Stimulated activated CD8-positive, alpha-beta memory T cell treated with anti-CD3 and anti-CD28 coated beads, Interleukin-7, amount 100 ng/mL, for 1 hour (primary cell): ENCODE results near the gene PERM1.
"Not testable (repeated sequence)": the region's sequence is repeated elsewhere in the genome, so short reads cannot be mapped to it uniquely, and the experiment has no call there.

Experiments used
- DNase-seq, 2 donors: peaks; one replicate each; pipeline ENCODE4 v3.0.0-alpha.2; 2020; ENCODE audit warnings: low read depth in 2 of 2

Gene PERM1

GRCh38 chr1:947958-948357 lies 33.9 kb downstream of the PERM1 start:
- DNase-seq, result no peak

- not testable (repeated sequence) for DNase-seq
These were observed 35.1 kb downstream of the PERM1 start for GRCh38 chr1:946811-947210.

- DNase-seq, result no peak
These were observed 36.0 kb downstream of the PERM1 start for GRCh38 chr1:945688-946556.

- DNase-seq, result no peak
These were observed 37.3 kb downstream of the PERM1 start for GRCh38 chr1:944341-945325.

- no peak for DNase-seq
These were observed 38.1 kb downstream of the PERM1 start for GRCh38 chr1:943545-944340.

- DNase-seq, result no peak
These were observed 38.9 kb downstream of the PERM1 start for GRCh38 chr1:942864-943533.

- DNase-seq, result no peak
These were observed 39.5 kb downstream of the PERM1 start for GRCh38 chr1:942411-942821.

- DNase-seq, result no peak
These were observed 40.1 kb downstream of the PERM1 start for GRCh38 chr1:941588-942383.

- DNase-seq, result no peak
These were observed 40.8 kb downstream of the PERM1 start for GRCh38 chr1:941015-941587.

- no peak for DNase-seq
These were observed 41.5 kb downstream of the PERM1 start for GRCh38 chr1:940107-941014.

GRCh38 chr1:939511-940106 lies 42.3 kb downstream of the PERM1 start:
- DNase-seq, result no peak

GRCh38 chr1:938711-939489 lies 43.0 kb downstream of the PERM1 start:
- DNase-seq, result no peak

- DNase-seq, result no peak
These were observed 43.7 kb downstream of the PERM1 start for GRCh38 chr1:938088-938683.

GRCh38 chr1:937521-937920 lies 44.4 kb downstream of the PERM1 start:
- DNase-seq, result no peak

GRCh38 chr1:936348-937264 lies 45.3 kb downstream of the PERM1 start:
- DNase-seq, result no peak

- no peak for DNase-seq
These were observed 46.1 kb downstream of the PERM1 start for GRCh38 chr1:935751-936231.
